AG08395 (cell line): ENCODE measurements around the gene GTF3C4.

Source experiments
- DNase-seq: peaks from one replicate; pipeline ENCODE4 v3.0.0; 2012; ENCODE audit warnings: mixed read lengths, low spot score

Gene GTF3C4

GRCh38 chr9:132648283-132648682 lies 22.0 kb upstream of the GTF3C4 start:
- no peak for DNase-seq

- DNase-seq = no peak
Measured at GRCh38 chr9:132648685-132649084, 21.6 kb upstream of the GTF3C4 start.

- DNase-seq = peak; percentile 45
Measured at GRCh38 chr9:132651259-132651658, 19.0 kb upstream of the GTF3C4 start.

- no peak for DNase-seq
Measured at GRCh38 chr9:132656299-132656698, 14.0 kb upstream of the GTF3C4 start.

GRCh38 chr9:132662152-132662945 lies 7.9 kb upstream of the GTF3C4 start:
- DNase-seq = no peak

GRCh38 chr9:132663117-132663516 lies 7.1 kb upstream of the GTF3C4 start:
- no peak for DNase-seq

- DNase-seq = no peak
Measured at GRCh38 chr9:132663851-132664250, 6.4 kb upstream of the GTF3C4 start.

GRCh38 chr9:132669319-132669697 lies 956 bp upstream of the GTF3C4 start:
- DNase-seq = peak; percentile 57

GRCh38 chr9:132669698-132670456 lies 387 bp upstream of the GTF3C4 start, which contains the start of gene DDX31:
Gene DDX31 (minus strand): TSS chr9:132669983. CDS start chr9:132669934, 49 bp downstream.
- peak; percentile 89 for DNase-seq

- DNase-seq = peak; percentile 11
Measured at GRCh38 chr9:132671620-132672412, 1.6 kb downstream of the GTF3C4 start.

GRCh38 chr9:132672413-132672690 lies 2.1 kb downstream of the GTF3C4 start:
- no peak for DNase-seq

GRCh38 chr9:132673355-132673754 lies 3.1 kb downstream of the GTF3C4 start:
- DNase-seq = peak; percentile 44

GRCh38 chr9:132674485-132674884 lies 4.2 kb downstream of the GTF3C4 start:
- no peak for DNase-seq

- no peak for DNase-seq
Measured at GRCh38 chr9:132677976-132678375, 7.7 kb downstream of the GTF3C4 start.

GRCh38 chr9:132679946-132680625 lies 9.8 kb downstream of the GTF3C4 start:
- no peak for DNase-seq

- DNase-seq = no peak
Measured at GRCh38 chr9:132681561-132681960, 11.3 kb downstream of the GTF3C4 start.

- DNase-seq = no peak
Measured at GRCh38 chr9:132683873-132684272, 13.6 kb downstream of the GTF3C4 start.

GRCh38 chr9:132690696-132691095 lies 20.4 kb downstream of the GTF3C4 start:
- DNase-seq = no peak

GRCh38 chr9:132694144-132694543 lies 23.9 kb downstream of the GTF3C4 start:
- no peak for DNase-seq

GRCh38 chr9:132697230-132697629 lies 27.0 kb downstream of the GTF3C4 start:
- DNase-seq = no peak

- no peak for DNase-seq
Measured at GRCh38 chr9:132698989-132699388, 28.7 kb downstream of the GTF3C4 start.

- no peak for DNase-seq
Measured at GRCh38 chr9:132699956-132700355, 29.7 kb downstream of the GTF3C4 start.
